HEK293T (cell line): ENCODE results near the gene CADM4.

Experiments used
- CTCF ChIA-PET: fragments of 350-600 bp; formaldehyde crosslinking; extraction: SDS; loops from one replicate; lab custom pipeline; 2021; ENCODE audit warnings: antibody characterized with exemption, inconsistent platforms; lab: Yijun Ruan, JAX
- POLR2A ChIA-PET: fragments of 350-600 bp; formaldehyde crosslinking; extraction: SDS; loops from one replicate; lab custom pipeline; 2020; ENCODE audit warnings: antibody characterized with exemption, inconsistent platforms; lab: Yijun Ruan, JAX
- DNase-seq: peaks from one replicate; pipeline ENCODE4 v3.0.0; 2012; ENCODE audit warnings: mixed read lengths; ENCODE audit errors: extremely low spot score
- ARNT ChIP-seq: fragments of 450-650 bp; IDR thresholded peaks from 2 replicates; pipeline ENCODE4 v1.6.1; 2017; ENCODE audit warnings: mild to moderate bottlenecking
- BHLHE40 ChIP-seq: fragments of 450-650 bp; IDR thresholded peaks from 2 replicates; pipeline ENCODE4 v1.6.1; 2016; ENCODE audit warnings: mild to moderate bottlenecking, moderate library complexity, borderline replicate concordance
- CTBP1 ChIP-seq: fragments of 450-650 bp; IDR thresholded peaks from 2 replicates; pipeline ENCODE4 v1.6.1; 2016; ENCODE audit warnings: borderline replicate concordance
- ELF4 ChIP-seq: fragments of 450-650 bp; IDR thresholded peaks from 2 replicates; pipeline ENCODE4 v1.6.1; 2017; ENCODE audit warnings: antibody characterized with exemption
- FOXA1 ChIP-seq: fragments of 450-650 bp; IDR thresholded peaks from 2 replicates; pipeline ENCODE4 v1.6.1; 2016; ENCODE audit warnings: mild to moderate bottlenecking
- FOXK2 ChIP-seq: fragments of 450-650 bp; IDR thresholded peaks from 2 replicates; pipeline ENCODE4 v1.6.1; 2016; ENCODE audit warnings: mild to moderate bottlenecking
- FOXM1 ChIP-seq: fragments of 450-650 bp; IDR thresholded peaks from 2 replicates; pipeline ENCODE4 v1.6.1; 2017; ENCODE audit warnings: mild to moderate bottlenecking, borderline replicate concordance
- HDGF ChIP-seq: fragments of 450-650 bp; IDR thresholded peaks from 2 replicates; pipeline ENCODE4 v1.6.1; 2017; ENCODE audit warnings: antibody characterized with exemption, borderline replicate concordance
- L3MBTL2 ChIP-seq: fragments of 450-650 bp; conservative IDR thresholded peaks from 2 replicates; pipeline ENCODE4 v1.6.1; 2016; ENCODE audit warnings: mild to moderate bottlenecking
- LEF1 ChIP-seq: fragments of 450-650 bp; IDR thresholded peaks from 2 replicates; pipeline ENCODE4 v1.6.1; 2017; ENCODE audit warnings: mild to moderate bottlenecking, borderline replicate concordance
- NFRKB ChIP-seq: fragments of 450-650 bp; IDR thresholded peaks from 2 replicates; pipeline ENCODE4 v1.6.1; 2016; ENCODE audit warnings: mild to moderate bottlenecking, moderate library complexity
- SP1 ChIP-seq: fragments of 450-650 bp; IDR thresholded peaks from 2 replicates; pipeline ENCODE4 v1.6.1; 2017
- SUZ12 ChIP-seq: fragments of 450-650 bp; IDR thresholded peaks from 2 replicates; pipeline ENCODE4 v1.6.1; 2016; ENCODE audit warnings: mild to moderate bottlenecking
- TARDBP ChIP-seq: fragments of 450-650 bp; IDR thresholded peaks from 2 replicates; pipeline ENCODE4 v1.6.1; 2016
- ZNF384 ChIP-seq: fragments of 450-650 bp; IDR thresholded peaks from 2 replicates; pipeline ENCODE4 v1.6.1; 2016
- TF ChIP-seq, protein P1 (sequence below): fragments of 450-650 bp; IDR thresholded peaks from 2 replicates; pipeline ENCODE4 v1.6.1; 2016

Gene CADM4

GRCh38 chr19:43674596-43674995 is 34.9 kb upstream of the CADM4 start:
- ChIA-PET POLR2A (no interaction called here), CTCF (no interaction called here)
- no peak for DNase-seq
- TF ChIP-seq BHLHE40: no peak
- no peak for TF ChIP-seq FOXM1

DNA sequence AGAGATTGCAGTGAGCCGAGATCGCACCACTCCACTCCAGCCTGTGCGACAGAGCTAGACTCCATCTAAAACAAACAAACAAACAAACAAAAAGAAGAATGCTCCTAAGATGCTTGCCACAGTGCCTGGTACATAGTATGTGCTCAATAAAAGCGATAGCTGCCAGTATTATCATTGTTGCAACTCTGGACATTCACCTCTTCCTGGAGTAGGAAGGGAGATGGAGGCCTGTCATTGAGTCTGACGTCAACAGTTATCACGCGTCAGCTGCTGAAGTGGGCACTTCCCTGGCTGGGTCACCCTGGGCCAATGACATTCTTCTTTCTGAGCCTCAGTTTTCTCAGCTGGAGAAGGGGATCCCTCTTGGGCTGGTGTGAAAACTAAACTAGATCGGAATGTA is 34.5 kb upstream of the CADM4 start:
- DNase-seq: no peak
- POLR2A ChIA-PET: no interaction called here
- TF ChIP-seq HDGF: no peak
- TF ChIP-seq, protein P1, sequence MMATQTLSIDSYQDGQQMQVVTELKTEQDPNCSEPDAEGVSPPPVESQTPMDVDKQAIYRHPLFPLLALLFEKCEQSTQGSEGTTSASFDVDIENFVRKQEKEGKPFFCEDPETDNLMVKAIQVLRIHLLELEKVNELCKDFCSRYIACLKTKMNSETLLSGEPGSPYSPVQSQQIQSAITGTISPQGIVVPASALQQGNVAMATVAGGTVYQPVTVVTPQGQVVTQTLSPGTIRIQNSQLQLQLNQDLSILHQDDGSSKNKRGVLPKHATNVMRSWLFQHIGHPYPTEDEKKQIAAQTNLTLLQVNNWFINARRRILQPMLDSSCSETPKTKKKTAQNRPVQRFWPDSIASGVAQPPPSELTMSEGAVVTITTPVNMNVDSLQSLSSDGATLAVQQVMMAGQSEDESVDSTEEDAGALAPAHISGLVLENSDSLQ: no peak
- TF ChIP-seq LEF1: no peak
- TF ChIP-seq L3MBTL2: no peak
- no peak for TF ChIP-seq ELF4
- no peak for TF ChIP-seq NFRKB
- TF ChIP-seq FOXK2: no peak
- TF ChIP-seq FOXA1: no peak
- no peak for TF ChIP-seq ZNF384
- TF ChIP-seq FOXM1: no peak
- no peak for TF ChIP-seq ARNT
- no peak for TF ChIP-seq TARDBP
- TF ChIP-seq BHLHE40: no peak
- CTCF ChIA-PET: no interaction called here

DNA sequence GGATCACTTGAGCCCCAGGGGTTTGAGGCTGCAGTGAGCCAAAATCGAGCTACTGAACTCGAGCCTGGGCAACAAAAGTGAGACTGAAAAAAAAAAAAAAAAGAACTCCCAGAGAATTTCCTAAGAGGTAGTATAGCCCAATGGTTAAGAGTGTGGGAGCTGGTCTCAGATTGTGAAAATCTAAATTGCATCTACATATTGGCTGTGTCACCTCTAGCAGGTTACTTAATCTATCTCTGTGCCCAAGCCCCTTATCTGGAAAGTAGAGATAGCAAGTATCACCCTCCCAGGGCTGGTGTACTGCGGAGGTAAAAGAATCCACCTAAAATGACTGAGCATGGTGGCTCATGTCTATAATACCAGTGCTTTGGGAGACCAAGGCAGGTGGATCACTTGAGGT is 34.0 kb upstream of the CADM4 start:
- no peak for TF ChIP-seq FOXK2
- TF ChIP-seq ELF4: 0 out of 2 replicates have a peak, but pooled peaks have one; percentile 5
- POLR2A ChIA-PET: no interaction called here
- CTCF ChIA-PET: no interaction called here
- no peak for DNase-seq

DNA sequence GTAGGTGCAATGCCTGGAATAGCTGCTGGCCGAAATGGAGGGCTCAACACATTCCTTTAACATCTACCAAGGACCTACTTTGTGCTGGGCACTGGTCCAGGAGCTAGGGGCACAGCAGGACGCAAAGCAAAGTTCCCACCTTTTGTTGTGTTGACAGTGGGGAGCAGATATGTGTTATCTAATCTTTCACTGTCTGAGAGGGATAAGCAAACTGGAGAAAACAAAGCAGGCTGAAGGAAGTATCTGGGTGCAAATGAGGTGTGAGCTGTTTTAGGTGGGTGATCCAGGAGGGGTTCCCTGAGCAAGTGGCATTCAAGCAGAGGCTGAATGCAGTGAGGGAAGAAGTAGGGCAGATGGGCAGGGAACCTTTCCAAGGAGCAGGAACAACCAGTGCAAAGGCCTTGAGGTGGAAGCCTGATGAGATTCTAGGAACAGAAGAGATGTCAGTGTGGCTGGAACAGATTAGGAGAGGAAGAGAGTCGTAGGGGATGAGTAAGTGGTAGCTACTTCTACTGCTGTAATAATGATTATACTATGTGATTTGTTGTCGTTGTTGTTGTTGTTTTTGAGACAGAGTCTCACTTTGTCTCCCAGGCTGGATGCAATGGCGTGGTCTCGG is 32.5 kb upstream of the CADM4 start:
- POLR2A ChIA-PET: no interaction called here
- CTCF ChIA-PET: interaction anchor here (0.5 to 0.9 kb wide), 4 partner anchors 9 to 103 kb away, joined by 3 to 6 read pairs (median 4); no protein-coding TSS in a partner anchor
- no peak for DNase-seq
- TF ChIP-seq CTBP1: no peak
- no peak for TF ChIP-seq ZNF384
- no peak for TF ChIP-seq FOXA1
- TF ChIP-seq L3MBTL2: no peak
- no peak for TF ChIP-seq NFRKB
- TF ChIP-seq FOXM1: no peak
- no peak for TF ChIP-seq FOXK2
- TF ChIP-seq BHLHE40: no peak
- TF ChIP-seq ARNT: no peak
- no peak for TF ChIP-seq TARDBP
- no peak for TF ChIP-seq SUZ12

DNA sequence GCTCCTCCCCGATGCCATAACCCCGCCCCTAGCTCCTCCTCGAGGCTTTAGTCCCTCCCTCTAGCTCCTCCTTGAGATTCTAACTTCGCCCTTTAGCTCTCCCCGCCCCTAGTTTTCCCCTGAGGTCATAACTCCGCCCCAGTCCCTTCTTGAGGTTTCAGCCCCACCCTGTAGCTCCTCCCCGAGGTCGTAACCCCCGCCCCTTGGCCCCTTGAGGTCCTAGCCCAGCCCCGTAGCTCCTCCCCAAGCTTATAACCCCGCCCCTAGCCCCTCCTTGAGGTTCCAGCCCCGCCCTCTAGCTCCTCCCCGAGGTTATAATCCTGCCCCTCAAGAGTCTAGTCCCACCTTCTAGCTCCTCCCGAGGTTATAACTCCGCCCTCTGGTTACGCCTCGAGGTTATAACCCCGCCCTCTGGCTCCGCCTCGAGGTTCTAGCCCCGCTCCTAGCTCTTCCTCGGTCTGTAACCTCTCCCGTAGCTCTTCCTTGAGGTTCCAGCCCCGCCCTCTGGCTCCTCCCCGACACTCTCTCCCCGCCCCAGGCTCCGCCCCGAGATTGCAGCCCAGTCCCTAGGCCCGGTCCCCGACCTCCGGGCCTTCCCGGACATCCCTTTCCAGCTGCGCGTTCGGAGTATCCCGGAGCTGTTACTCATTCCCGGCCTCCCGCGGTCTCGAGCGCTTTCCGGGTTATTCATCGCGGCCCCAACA is 28.9 kb upstream of the CADM4 start:
- POLR2A ChIA-PET: interaction anchor here (0.6 to 1.3 kb wide), 4 partner anchors 16 to 502 kb away, joined by 4 to 8 read pairs (median 4); partner anchors contain the start of gene SMG9
- CTCF ChIA-PET: interaction anchor here (0.7 to 1.1 kb wide), 8 partner anchors 10 to 117 kb away, joined by 3 to 9 read pairs (median 4); no protein-coding TSS in a partner anchor

GRCh38 chr19:43667876-43668405 is 28.3 kb upstream of the CADM4 start:
- CTCF ChIA-PET: interaction anchor here (0.7 to 1.1 kb wide), 8 partner anchors 10 to 117 kb away, joined by 3 to 9 read pairs (median 4); no protein-coding TSS in a partner anchor
- DNase-seq: no peak
- POLR2A ChIA-PET: interaction anchor here (0.6 to 1.3 kb wide), 4 partner anchors 16 to 501 kb away, joined by 4 to 8 read pairs (median 4); partner anchors contain the start of gene SMG9
- TF ChIP-seq L3MBTL2 (peak; percentile 52), ARNT (no peak)

More for the DNA sequence above, 28.9 kb upstream of the CADM4 start:
- DNase-seq: peak; percentile 98
- TF ChIP-seq, protein P1: peak; percentile 88
- TF ChIP-seq FOXK2 (no peak), SP1 (peak; percentile 22; the same call in 1 of the 2 replicates)

GRCh38 chr19:43667126-43667875 is 27.7 kb upstream of the CADM4 start:
- TF ChIP-seq HDGF: no peak
- no peak for TF ChIP-seq ELF4
- no peak for TF ChIP-seq CTBP1
- TF ChIP-seq BHLHE40: no peak
- no peak for TF ChIP-seq FOXM1
- TF ChIP-seq, protein P1: no peak
- CTCF ChIA-PET: no interaction called here
- POLR2A ChIA-PET: no interaction called here
- no peak for DNase-seq
